Prostate gland (tissue), 2 donors: ENCODE measurements around the gene RNU5B-1. TPM values are rescaled to one million over a fixed set of nuclear protein-coding genes. Genes with fewer than 3 reads are reported as not detected.

Experiments
- DNase-seq: peaks from one replicate; pipeline ENCODE4 v3.0.0-alpha.2; 2019; ENCODE audit warnings: low spot score
- H3K27ac ChIP-seq, 2 donors: fragments of 200-600 bp; sonication (generic); 2 replicates each; pipeline ENCODE4 v1.5.1; 2017 to 2019
- H3K27me3 ChIP-seq: fragments of 200-600 bp; sonication (generic); replicated peaks from 2 replicates; pipeline ENCODE4 v1.5.1; 2019; ENCODE audit not compliant: insufficient read depth
- H3K36me3 ChIP-seq, 2 donors: fragments of 200-600 bp; sonication (generic); 1 replicate in 1 of 2; 2 replicates in 1 of 2; pipeline versions ENCODE4 v1.5.1 to v1.8.1; 2017 to 2019
- H3K4me1 ChIP-seq: fragments of 200-600 bp; sonication (generic); replicated peaks from 2 replicates; pipeline ENCODE4 v1.5.1; 2019
- H3K4me3 ChIP-seq, 2 donors: fragments of 200-600 bp; sonication (generic); 2 replicates each; pipeline ENCODE4 v1.5.1; 2017 to 2019
- H3K9me3 ChIP-seq: fragments of 200-600 bp; sonication (generic); 2 replicates; pipeline ENCODE4 v1.5.1; 2017
- CTCF ChIP-seq, 4 experiments: fragments of 200-600 bp in 2 of 4; fragments of 450-650 bp in 2 of 4; sonication (generic) in 2 of 4; IDR thresholded peaks; 1 replicate in 3 of 4; 2 replicates in 1 of 4; pipeline ENCODE4 v1.5.1; 2016 to 2019; ENCODE audit warnings: antibody characterized with exemption in 4 of 4, mild to moderate bottlenecking in 2 of 4, moderate library complexity in 2 of 4
- POLR2A ChIP-seq: fragments of 450-650 bp; IDR thresholded peaks from one replicate; pipeline ENCODE4 v1.6.1; 2016; ENCODE audit warnings: antibody characterized with exemption, mild to moderate bottlenecking
- POLR2AphosphoS5 ChIP-seq: sonication (generic); formaldehyde crosslinking; IDR thresholded peaks from one replicate; pipeline ENCODE4 v1.6.1; 2017; ENCODE audit warnings: antibody characterized with exemption
- WGBS: methylation state at CpG from one replicate; pipeline ENCODE4 v1.1.5; 2018; 5-methylcytosine and 5-hydroxymethylcytosine counted together
- intact Hi-C: fragments of 100-400 bp; cut with DNase I; formaldehyde crosslinking; loops from one replicate; pipeline ENCODE4 v1.14.2; 2022
- total RNA-seq, 2 donors: library from RNA; depleted of rRNA; stranded (reverse); fragments of >200 nt; gene quantifications; one replicate each; pipeline ENCODE4 v1.1.0, GENCODE V29; 2016

The RNU5B-1 gene
- total RNA-seq, 2 donors from 2014 or later: not detected

- H3K27me3 ChIP-seq: no peaks in the 10 kb centered on the region
- DNase-seq: no peak
- no peak for TF ChIP-seq CTCF (IDR thresholded peaks at IDR 0.05)
- TF ChIP-seq POLR2A: no peak
- no peaks in the 10 kb centered on the region for H3K36me3 ChIP-seq
- H3K4me3 ChIP-seq: no peak overlapping the region
- H3K9me3 ChIP-seq: no peaks in the 10 kb centered on the region
- intact Hi-C loops: no loop called here
- WGBS: 92% methylated on average over 19 of the region's 19 CpGs
- no peaks in the 10 kb centered on the region for H3K4me1 ChIP-seq
- H3K27ac ChIP-seq: no peak overlapping the region
Observed at GRCh38 chr15:65335278-65336055, 31.0 kb downstream of the RNU5B-1 start.

- Histone ChIP-seq H3K36me3 (no peaks in the 10 kb centered on the region), H3K4me1 (no peaks in the 10 kb centered on the region), H3K27me3 (no peaks in the 10 kb centered on the region), H3K27ac (no peak overlapping the region), H3K4me3 (no peak overlapping the region), H3K9me3 (no peaks in the 10 kb centered on the region)
- intact Hi-C loops: no loop called here
- 65% methylated on average over 21 of the region's 21 CpGs for WGBS
- no peak for TF ChIP-seq POLR2AphosphoS5
- no peak for TF ChIP-seq CTCF (IDR thresholded peaks at IDR 0.05)
- TF ChIP-seq POLR2A: no peak
- DNase-seq: no peak
Observed at GRCh38 chr15:65336493-65337435, 32.3 kb downstream of the RNU5B-1 start.

- intact Hi-C loops: no loop called here
- DNase-seq: no peak
- no peak for TF ChIP-seq POLR2A
- no peak for TF ChIP-seq POLR2AphosphoS5
- TF ChIP-seq CTCF (IDR thresholded peaks at IDR 0.05): no peak
- Histone ChIP-seq H3K4me1 (no peaks in the 10 kb centered on the region), H3K27me3 (no peaks in the 10 kb centered on the region), H3K9me3 (no peaks in the 10 kb centered on the region), H3K27ac (no peak overlapping the region), H3K4me3 (no peak overlapping the region), H3K36me3 (no peaks in the 10 kb centered on the region)
- WGBS: 72% methylated on average over 4 of the region's 6 CpGs
Observed at GRCh38 chr15:65337436-65338070, 33.1 kb downstream of the RNU5B-1 start.

GRCh38 chr15:65338366-65338765 lies 33.9 kb downstream of the RNU5B-1 start:
- 75% methylated on average over 3 of the region's 3 CpGs for WGBS
- TF ChIP-seq CTCF (IDR thresholded peaks at IDR 0.05): no peak
- TF ChIP-seq POLR2AphosphoS5: no peak
- no peak for TF ChIP-seq POLR2A
- Histone ChIP-seq H3K27me3 (no peaks in the 10 kb centered on the region), H3K4me3 (no peak overlapping the region), H3K27ac (no peak overlapping the region), H3K36me3 (no peaks in the 10 kb centered on the region), H3K4me1 (no peaks in the 10 kb centered on the region), H3K9me3 (no peaks in the 10 kb centered on the region)
- intact Hi-C loops: no loop called here
- DNase-seq: no peak
